ENCODE measurements around the gene S100A5. TPM values are rescaled to one million over a fixed set of nuclear protein-coding genes. Genes with fewer than 3 reads are reported as not detected.
A peak's percentile ranks its signal among the peaks of the same experiment; 100 is the strongest.

Gene S100A5
- total and polyA plus RNA-seq, 11 donors: not detected

GRCh38 chr1:153506831-153507413 is 33.8 kb downstream of the S100A5 start:
- H3K27me3 ChIP-seq: no peaks in the 10 kb centered on the region
- no peaks in the 10 kb centered on the region for H3K36me3 ChIP-seq
- H3K4me3 ChIP-seq: no peak overlapping the region
- peak in 1 of 2 donors; percentile 28 for TF ChIP-seq POLR2A (IDR thresholded peaks at IDR 0.05)
- TF ChIP-seq, protein P1, sequence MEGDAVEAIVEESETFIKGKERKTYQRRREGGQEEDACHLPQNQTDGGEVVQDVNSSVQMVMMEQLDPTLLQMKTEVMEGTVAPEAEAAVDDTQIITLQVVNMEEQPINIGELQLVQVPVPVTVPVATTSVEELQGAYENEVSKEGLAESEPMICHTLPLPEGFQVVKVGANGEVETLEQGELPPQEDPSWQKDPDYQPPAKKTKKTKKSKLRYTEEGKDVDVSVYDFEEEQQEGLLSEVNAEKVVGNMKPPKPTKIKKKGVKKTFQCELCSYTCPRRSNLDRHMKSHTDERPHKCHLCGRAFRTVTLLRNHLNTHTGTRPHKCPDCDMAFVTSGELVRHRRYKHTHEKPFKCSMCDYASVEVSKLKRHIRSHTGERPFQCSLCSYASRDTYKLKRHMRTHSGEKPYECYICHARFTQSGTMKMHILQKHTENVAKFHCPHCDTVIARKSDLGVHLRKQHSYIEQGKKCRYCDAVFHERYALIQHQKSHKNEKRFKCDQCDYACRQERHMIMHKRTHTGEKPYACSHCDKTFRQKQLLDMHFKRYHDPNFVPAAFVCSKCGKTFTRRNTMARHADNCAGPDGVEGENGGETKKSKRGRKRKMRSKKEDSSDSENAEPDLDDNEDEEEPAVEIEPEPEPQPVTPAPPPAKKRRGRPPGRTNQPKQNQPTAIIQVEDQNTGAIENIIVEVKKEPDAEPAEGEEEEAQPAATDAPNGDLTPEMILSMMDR (IDR thresholded peaks at IDR 0.05): no peak
- peaks cover 0 to 29% (median 16%) of the 10 kb centered on the region in 12 donors for H3K4me1 ChIP-seq
- 32 to 63% (median 44%) methylated on average over 7 of the region's 7 CpGs for WGBS, 4 donors
- DNase-seq: peak; percentile 84 to 92 (median 87)
- H3K9me3 ChIP-seq: no peaks in the 10 kb centered on the region
- peak; percentile 85 to 92 (median 92) for ATAC-seq
- intact Hi-C loops (cut with DNase I): no loop called here
- peak overlapping the region in 11 of 12 donors; percentile 58 to 87 (median 78) for H3K27ac ChIP-seq

DNA sequence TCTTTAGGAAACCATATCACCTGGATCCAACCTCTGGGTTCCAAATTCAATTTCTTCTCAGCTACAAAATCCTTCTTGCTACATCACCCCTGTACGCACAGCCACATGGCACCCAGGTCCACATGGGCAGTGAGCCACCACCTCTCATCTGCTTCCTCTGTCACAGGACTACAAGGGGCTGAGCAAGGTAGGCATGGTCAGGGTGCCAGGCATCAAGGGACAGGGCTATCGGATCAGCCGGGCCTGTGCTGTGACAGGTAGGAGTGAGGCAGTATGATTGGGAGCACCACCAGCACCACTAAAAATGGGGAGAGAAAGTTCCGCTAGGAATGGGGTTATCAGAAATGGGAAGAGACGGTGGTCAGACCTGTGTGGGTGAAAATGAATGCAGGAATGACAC is 34.3 kb downstream of the S100A5 start:
- DNase-seq (peak in 1 of 5 donors; percentile 44), ATAC-seq (peak in 3 of 4 donors; percentile 0 to 5 (median 2))
- no peaks in the 10 kb centered on the region for H3K27me3 ChIP-seq
- no peak overlapping the region for H3K4me3 ChIP-seq
- no peaks in the 10 kb centered on the region for H3K36me3 ChIP-seq
- H3K9me3 ChIP-seq: no peaks in the 10 kb centered on the region
- TF ChIP-seq POLR2A (IDR thresholded peaks at IDR 0.05): no peak
- TF ChIP-seq, protein P1 (IDR thresholded peaks at IDR 0.05): no peak
- intact Hi-C loops (cut with DNase I): no loop called here
- H3K4me1 ChIP-seq: peaks cover 0 to 29% (median 16%) of the 10 kb centered on the region in 12 donors
- WGBS, 4 donors: 61 to 84% (median 75%) methylated on average over 5 of the region's 5 CpGs
- H3K27ac ChIP-seq: peak overlapping the region in 10 of 12 donors; percentile 58 to 86 (median 78)

GRCh38 chr1:153505576-153505975 is 35.2 kb downstream of the S100A5 start:
- Histone ChIP-seq H3K4me3 (no peak overlapping the region), H3K27me3 (no peaks in the 10 kb centered on the region), H3K27ac (peak overlapping the region in 5 of 12 donors; percentile 78 to 86 (median 84)), H3K36me3 (no peaks in the 10 kb centered on the region), H3K9me3 (no peaks in the 10 kb centered on the region), H3K4me1 (peaks cover 0 to 22% (median 14%) of the 10 kb centered on the region in 12 donors)
- no peak for DNase-seq
- no peak for TF ChIP-seq POLR2A (IDR thresholded peaks at IDR 0.05)
- TF ChIP-seq, protein P1 (IDR thresholded peaks at IDR 0.05): no peak
- ATAC-seq: no peak
- WGBS, 4 donors: 80 to 100% (median 88%) methylated on average over 1 of the region's 1 CpG
- intact Hi-C loops (cut with DNase I): no loop called here

GRCh38 chr1:153503766-153504165 is 37.0 kb downstream of the S100A5 start:
- intact Hi-C loops (cut with DNase I): no loop called here
- H3K27ac ChIP-seq: no peak overlapping the region
- no peaks in the 10 kb centered on the region for H3K36me3 ChIP-seq
- 84 to 89% (median 87%) methylated on average over 3 of the region's 3 CpGs for WGBS, 4 donors
- TF ChIP-seq, protein P1 (IDR thresholded peaks at IDR 0.05): no peak
- TF ChIP-seq POLR2A (IDR thresholded peaks at IDR 0.05): no peak
- peaks cover 0 to 22% (median 14%) of the 10 kb centered on the region in 12 donors for H3K4me1 ChIP-seq
- ATAC-seq (no peak), DNase-seq (no peak)
- no peaks in the 10 kb centered on the region for H3K27me3 ChIP-seq
- no peaks in the 10 kb centered on the region for H3K9me3 ChIP-seq
- no peak overlapping the region for H3K4me3 ChIP-seq

All from heart left ventricle (tissue), 16 donors.